HepG2 (cell line): Measurements from ENCODE around the gene POLH. TPM values are rescaled to one million over a fixed set of nuclear protein-coding genes. Genes with fewer than 3 reads are reported as not detected.

Experiments
- BORCS8-MEF2B ChIP-seq: sonication (generic); formaldehyde crosslinking; IDR thresholded peaks from 2 replicates; pipeline ENCODE4 v1.8.0; 2022; ENCODE audit warnings: mild to moderate bottlenecking, missing genetic modification reagents
- CBX1 ChIP-seq: IDR thresholded peaks from one replicate; pipeline ENCODE4 v1.6.1; 2016; ENCODE audit warnings: antibody characterized with exemption, low read depth
- DMTF1 ChIP-seq: sonication (generic); formaldehyde crosslinking; IDR thresholded peaks from 2 replicates; pipeline ENCODE4 v1.4.0; 2020; ENCODE audit warnings: mild to moderate bottlenecking, missing genetic modification reagents
- ETV6 ChIP-seq: sonication (generic); formaldehyde crosslinking; conservative IDR thresholded peaks from 2 replicates; pipeline ENCODE4 v1.4.0; 2020; ENCODE audit warnings: missing genetic modification reagents
- FIP1L1 ChIP-seq: fragments of 200-400 bp; formaldehyde crosslinking; IDR thresholded peaks from 2 replicates; pipeline ENCODE4 v1.6.1; 2018; ENCODE audit warnings: low read depth, mild to moderate bottlenecking, low read length, moderate library complexity, borderline replicate concordance; ENCODE audit not compliant: insufficient read depth
- FOXK1 ChIP-seq: sonication (generic); formaldehyde crosslinking; IDR thresholded peaks from 2 replicates; pipeline ENCODE4 v1.4.0; 2020; ENCODE audit warnings: low read depth, missing genetic modification reagents, borderline replicate concordance
- GATA4 ChIP-seq: sonication (generic); IDR thresholded peaks from 2 replicates; pipeline ENCODE4 v1.6.1; 2016; ENCODE audit warnings: antibody characterized with exemption, low read depth, borderline replicate concordance
- HCFC1 ChIP-seq: fragments of 150-350 bp; IDR thresholded peaks from 2 replicates; pipeline ENCODE4 v1.6.1; 2014; ENCODE audit warnings: low read depth, low read length
- HMG20B ChIP-seq: conservative IDR thresholded peaks from 2 replicates; pipeline ENCODE4 v1.6.1; 2016; ENCODE audit warnings: missing genetic modification reagents, missing compliant biosample characterization
- MYC ChIP-seq: sonication (generic); formaldehyde crosslinking; IDR thresholded peaks from 2 replicates; pipeline ENCODE4 v1.9.0; 2021; ENCODE audit warnings: missing genetic modification reagents, borderline replicate concordance
- NFKBIZ ChIP-seq: IDR thresholded peaks from 2 replicates; pipeline ENCODE4 v1.6.1; 2018; ENCODE audit warnings: missing genetic modification reagents, missing compliant biosample characterization
- RBAK ChIP-seq: sonication (generic); formaldehyde crosslinking; IDR thresholded peaks from 2 replicates; pipeline ENCODE4 v1.5.1; 2020; ENCODE audit warnings: mild to moderate bottlenecking, missing genetic modification reagents
- SMAD3 ChIP-seq: sonication (generic); formaldehyde crosslinking; IDR thresholded peaks from 2 replicates; pipeline ENCODE4 v1.4.0; 2020; ENCODE audit warnings: missing genetic modification reagents
- SNAI1 ChIP-seq: sonication (generic); formaldehyde crosslinking; IDR thresholded peaks from 2 replicates; pipeline ENCODE4 v1.5.0; 2020; ENCODE audit warnings: mild to moderate bottlenecking, missing genetic modification reagents, borderline replicate concordance
- TARDBP ChIP-seq: sonication (generic); formaldehyde crosslinking; IDR thresholded peaks from 2 replicates; pipeline ENCODE4 v1.8.0; 2022; ENCODE audit warnings: mild to moderate bottlenecking, missing genetic modification reagents
- TFDP1 ChIP-seq: IDR thresholded peaks from 2 replicates; pipeline ENCODE4 v1.6.1; 2016; ENCODE audit warnings: missing compliant biosample characterization, missing genetic modification reagents, borderline replicate concordance
- ZKSCAN1 ChIP-seq: fragments of 150-350 bp; IDR thresholded peaks from 2 replicates; pipeline ENCODE4 v1.6.1; 2014; ENCODE audit warnings: low read length
- ZNF776 ChIP-seq: sonication (generic); formaldehyde crosslinking; IDR thresholded peaks from 2 replicates; pipeline ENCODE4 v1.4.0; 2020; ENCODE audit warnings: mild to moderate bottlenecking, missing genetic modification reagents
- ZSCAN12 ChIP-seq: sonication (generic); formaldehyde crosslinking; IDR thresholded peaks from 2 replicates; pipeline ENCODE4 v1.9.0; 2021; ENCODE audit warnings: mild to moderate bottlenecking, missing genetic modification reagents
- ZUFSP ChIP-seq: sonication (generic); formaldehyde crosslinking; IDR thresholded peaks from 2 replicates; pipeline ENCODE4 v1.9.0; 2021; ENCODE audit warnings: missing genetic modification reagents, mild to moderate bottlenecking, borderline replicate concordance
- polyA plus RNA-seq, 8 experiments: library from polyadenylated mRNA; depleted of rRNA in 3 of 8; stranded (reverse) in 7 of 8; unstranded in 1 of 8; fragments of >200 nt; fragmentation: Illumina TruSeq in 4 of 8; extraction: Trizol in 4 of 8; gene quantifications; 2 replicates each; pipeline versions ENCODE4 v1.2.1 to v1.2.3, GENCODE V29; 2011 to 2016; ENCODE audit warnings: low read depth in 4 of 8, missing spikeins in 1 of 8, mixed read lengths in 1 of 8; ENCODE audit not compliant: insufficient read depth in 1 of 8
- total RNA-seq, 5 experiments: library from RNA; depleted of rRNA; stranded (reverse); fragments of >200 nt; fragmentation: Illumina TruSeq; extraction: Trizol; gene quantifications; 2 replicates each; pipeline ENCODE4 v1.2.3, GENCODE V29; 2016; ENCODE audit warnings: low read depth in 1 of 5
- TF ChIP-seq, protein P1 (sequence below): sonication (generic); formaldehyde crosslinking; IDR thresholded peaks from 2 replicates; pipeline ENCODE4 v1.8.1; 2023; ENCODE audit warnings: missing genetic modification reagents, mild to moderate bottlenecking, borderline replicate concordance
- TF ChIP-seq, protein P2 (sequence below): sonication (generic); formaldehyde crosslinking; IDR thresholded peaks from 2 replicates; pipeline ENCODE4 v1.8.0; 2022; ENCODE audit warnings: mild to moderate bottlenecking, missing genetic modification reagents, borderline replicate concordance

The POLH gene
- total and polyA plus RNA-seq, 2 of the 13 experiments (the other 11 are each of a cell fraction or from before 2014, with no cell fraction given) = 11.6 to 25.0 TPM

GRCh38 chr6:43575772-43576551 lies at the start of gene POLH, which contains the start of gene XPO5 (continued):
- TF ChIP-seq ZUFSP (CRISPR knock-in tag) (no peak), HMG20B (CRISPR knock-in tag) (no peak; the same call in 1 of the 2 replicates), SMAD3 (CRISPR knock-in tag) (no peak; the same call in 1 of the 2 replicates), FIP1L1 (no peak), ZKSCAN1 (no peak), ZSCAN12 (CRISPR knock-in tag) (0 out of 2 replicates have a peak, but pooled peaks have one; percentile 78), MYC (peak; percentile 97), HCFC1 (0 out of 2 replicates have a peak, but pooled peaks have one; percentile 18), TFDP1 (peak; percentile 90), SNAI1 (CRISPR knock-in tag) (peak; percentile 90), CBX1 (peak; percentile 22), NFKBIZ (peak; percentile 62; the same call in 1 of the 2 replicates), TARDBP (CRISPR knock-in tag) (peak; percentile 81; the same call in 1 of the 2 replicates), ZNF776 (no peak; the same call in 1 of the 2 replicates), DMTF1 (CRISPR knock-in tag) (no peak), BORCS8-MEF2B (CRISPR knock-in tag) (peak; percentile 85), GATA4 (peak; percentile 81), FOXK1 (CRISPR knock-in tag) (no peak; the same call in none of the 2 replicates), ETV6 (CRISPR knock-in tag) (peak; percentile 79), RBAK (CRISPR knock-in tag) (no peak)
- TF ChIP-seq, protein P1, sequence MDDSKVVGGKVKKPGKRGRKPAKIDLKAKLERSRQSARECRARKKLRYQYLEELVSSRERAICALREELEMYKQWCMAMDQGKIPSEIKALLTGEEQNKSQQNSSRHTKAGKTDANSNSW (CRISPR knock-in tag) = 0 out of 2 replicates have a peak, but pooled peaks have one; percentile 44
- TF ChIP-seq, protein P2, sequence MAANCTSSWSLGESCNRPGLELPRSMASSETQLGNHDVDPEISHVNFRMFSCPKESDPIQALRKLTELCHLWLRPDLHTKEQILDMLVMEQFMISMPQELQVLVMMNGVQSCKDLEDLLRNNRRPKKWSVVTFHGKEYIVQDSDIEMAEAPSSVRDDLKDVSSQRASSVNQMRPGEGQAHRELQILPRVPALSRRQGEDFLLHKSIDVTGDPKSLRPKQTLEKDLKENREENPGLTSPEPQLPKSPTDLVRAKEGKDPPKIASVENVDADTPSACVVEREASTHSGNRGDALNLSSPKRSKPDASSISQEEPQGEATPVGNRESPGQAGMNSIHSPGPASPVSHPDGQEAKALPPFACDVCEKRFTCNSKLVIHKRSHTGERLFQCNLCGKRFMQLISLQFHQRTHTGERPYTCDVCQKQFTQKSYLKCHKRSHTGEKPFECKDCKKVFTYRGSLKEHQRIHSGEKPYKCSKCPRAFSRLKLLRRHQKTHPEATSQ = peak; percentile 78; the same call in 1 of the 2 replicates
